Left renal pelvis (tissue), 4 donors: ENCODE results near the gene SNRPD3. TPM values are rescaled to one million over a fixed set of nuclear protein-coding genes. Genes with fewer than 3 reads are reported as not detected.
"Not testable (repeated sequence)": the region's sequence is repeated elsewhere in the genome, so short reads cannot be mapped to it uniquely, and the experiment has no call there.

Source experiments
- DNase-seq, 4 donors: peaks; one replicate each; pipeline ENCODE4 v3.0.0-alpha.2; 2013; ENCODE audit warnings: low read depth in 4 of 4, low spot score in 3 of 4
- polyA plus RNA-seq, 4 donors: library from polyadenylated mRNA; unstranded; fragments of 120-200 nt; gene quantifications; one replicate each; pipeline ENCODE4 v1.2.1, GENCODE V29; 2013; ENCODE audit not compliant: insufficient read length in 4 of 4

Gene SNRPD3
- polyA plus RNA-seq, 4 donors: 134 to 198 (median 186) TPM

GRCh38 chr22:24590596-24591173 lies 34.9 kb downstream of the SNRPD3 start:
- DNase-seq: no peak

- no peak for DNase-seq
Observed at GRCh38 chr22:24591286-24591830, 35.6 kb downstream of the SNRPD3 start.

GRCh38 chr22:24592058-24592850 lies 36.5 kb downstream of the SNRPD3 start:
- no peak for DNase-seq

- peak in 3 of 4 donors; percentile 65 to 70 (median 66) for DNase-seq
Observed at GRCh38 chr22:24592851-24593558, 37.2 kb downstream of the SNRPD3 start, which contains the start of gene LRRC75B. LRRC75B (minus strand) TSS chr22:24593073; CDS start chr22:24593039, 34 bp downstream.

GRCh38 chr22:24593559-24593835 lies 37.7 kb downstream of the SNRPD3 start:
- DNase-seq: not testable (repeated sequence)

- no peak for DNase-seq
Observed at GRCh38 chr22:24593836-24594568, 38.2 kb downstream of the SNRPD3 start.

- no peak for DNase-seq
Observed at GRCh38 chr22:24594569-24595120, 38.8 kb downstream of the SNRPD3 start.

- DNase-seq: no peak
Observed at GRCh38 chr22:24595228-24595627, 39.4 kb downstream of the SNRPD3 start.

- DNase-seq: no peak
Observed at GRCh38 chr22:24595863-24596262, 40.1 kb downstream of the SNRPD3 start.

- DNase-seq: not testable (repeated sequence)
Observed at GRCh38 chr22:24597076-24597475, 41.3 kb downstream of the SNRPD3 start.

- DNase-seq: no peak
Observed at GRCh38 chr22:24599514-24599913, 43.7 kb downstream of the SNRPD3 start.

GRCh38 chr22:24599958-24600715 lies 44.3 kb downstream of the SNRPD3 start:
- not testable (repeated sequence) for DNase-seq

GRCh38 chr22:24601217-24602104 lies 45.7 kb downstream of the SNRPD3 start:
- no peak for DNase-seq

GRCh38 chr22:24602105-24602749 lies 46.4 kb downstream of the SNRPD3 start:
- DNase-seq: not testable (repeated sequence)

- not testable (repeated sequence) for DNase-seq
Observed at GRCh38 chr22:24602847-24603769, 47.3 kb downstream of the SNRPD3 start, which contains the start of gene GGT1. GGT1 (plus strand) TSS chr22:24603193; CDS start chr22:24611082, 7,889 bp downstream.

GRCh38 chr22:24603770-24604629 lies 48.2 kb downstream of the SNRPD3 start:
- not testable (repeated sequence) for DNase-seq
